Measurements from ENCODE around the gene SLIT3. TPM values are rescaled to one million over a fixed set of nuclear protein-coding genes. Genes with fewer than 3 reads are reported as not detected.

Gene SLIT3
- total and polyA plus RNA-seq, 2 experiments from 2014 or later, result 0.59 to 0.71 TPM

DNA sequence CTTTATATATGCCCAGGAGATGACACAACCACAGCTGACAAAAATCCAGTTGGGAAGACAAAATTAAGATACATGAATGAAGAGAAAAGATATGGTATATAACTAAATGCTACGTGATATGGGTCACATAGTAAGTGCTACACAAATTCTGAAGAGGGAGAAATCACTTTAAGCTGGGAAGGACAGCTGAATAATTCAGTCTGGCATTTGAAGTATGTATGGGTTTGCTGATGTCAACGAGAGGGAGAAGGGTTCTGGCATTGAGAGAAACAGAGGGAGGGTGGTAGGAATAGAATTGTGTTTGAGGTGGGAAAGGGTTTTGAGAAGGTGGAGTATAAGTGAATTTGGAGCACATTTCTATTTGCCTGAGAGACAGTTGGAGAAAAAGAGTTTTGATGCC is 6.7 kb upstream of the SLIT3 start:
- Histone ChIP-seq H3K4me2 (no peak overlapping the region), H3K79me2 (replicated peaks; ENCODE audit: insufficient read depth) (no peaks in the 10 kb centered on the region), H3K27me3 (ENCODE audit: insufficient read depth) (no peaks in the 10 kb centered on the region), H3F3A (replicated peaks; ENCODE audit: low read depth) (no peaks in the 10 kb centered on the region), H3K4me1 (ENCODE audit: insufficient read depth) (0 out of 2 replicates have a peak, but pooled peaks cover 4% of the 10 kb centered on the region), H4K20me1 (replicated peaks; ENCODE audit: insufficient read depth) (no peaks in the 10 kb centered on the region), H3K27ac (ENCODE audit: low read depth) (no peak overlapping the region), H2AFZ (no peak overlapping the region), H3K9me2 (ENCODE audit: insufficient read depth) (no peaks in the 10 kb centered on the region), H3K36me3 (ENCODE audit: insufficient read depth) (no peaks in the 10 kb centered on the region), H3K4me3 (no peak overlapping the region)
- Mint-ChIP-seq H3K27me3 (ENCODE audit: insufficient read depth, low read depth, poor library complexity) (no peaks in the 10 kb centered on the region), H3K4me3 (no peak overlapping the region), H3K27ac (no peak overlapping the region), H3K4me1 (peaks cover 4% of the 10 kb centered on the region; the same call in 2 of the 3 replicates), H3K36me3 (ENCODE audit: low read depth) (no peaks in the 10 kb centered on the region), H3K9me3 (no peaks in the 10 kb centered on the region)
- ATAC-seq (no peak), DNase-seq (ENCODE audit: low spot score) (no peak)
- TF ChIP-seq EZH2 (IDR thresholded peaks at IDR 0.05; ENCODE audit: low read depth, unreplicated experiment) (no peak), ZNF462 (CRISPR knock-in tag; IDR thresholded peaks at IDR 0.05) (no peak), ETS1 (IDR thresholded peaks at IDR 0.05) (no peak), POLR2AphosphoS5 (IDR thresholded peaks at IDR 0.05; ENCODE audit: low read depth) (no peak), ZNF331 (CRISPR knock-in tag; IDR thresholded peaks at IDR 0.05; ENCODE audit: low read depth) (no peak), CREB1 (CRISPR knock-in tag; IDR thresholded peaks at IDR 0.05; ENCODE audit: low read depth) (no peak), EZH2phosphoT487 (IDR thresholded peaks at IDR 0.05; ENCODE audit: unreplicated experiment) (no peak), JUNB (IDR thresholded peaks at IDR 0.05; ENCODE audit: unreplicated experiment) (no peak), NANOG (IDR thresholded peaks at IDR 0.05; ENCODE audit: borderline replicate concordance) (no peak), CTCF (conservative IDR thresholded peaks at IDR 0.05; ENCODE audit: low read depth in 2 of 2) (no peak), ZNF114 (CRISPR knock-in tag; IDR thresholded peaks at IDR 0.05) (no peak)
- TF ChIP-seq, protein P1, sequence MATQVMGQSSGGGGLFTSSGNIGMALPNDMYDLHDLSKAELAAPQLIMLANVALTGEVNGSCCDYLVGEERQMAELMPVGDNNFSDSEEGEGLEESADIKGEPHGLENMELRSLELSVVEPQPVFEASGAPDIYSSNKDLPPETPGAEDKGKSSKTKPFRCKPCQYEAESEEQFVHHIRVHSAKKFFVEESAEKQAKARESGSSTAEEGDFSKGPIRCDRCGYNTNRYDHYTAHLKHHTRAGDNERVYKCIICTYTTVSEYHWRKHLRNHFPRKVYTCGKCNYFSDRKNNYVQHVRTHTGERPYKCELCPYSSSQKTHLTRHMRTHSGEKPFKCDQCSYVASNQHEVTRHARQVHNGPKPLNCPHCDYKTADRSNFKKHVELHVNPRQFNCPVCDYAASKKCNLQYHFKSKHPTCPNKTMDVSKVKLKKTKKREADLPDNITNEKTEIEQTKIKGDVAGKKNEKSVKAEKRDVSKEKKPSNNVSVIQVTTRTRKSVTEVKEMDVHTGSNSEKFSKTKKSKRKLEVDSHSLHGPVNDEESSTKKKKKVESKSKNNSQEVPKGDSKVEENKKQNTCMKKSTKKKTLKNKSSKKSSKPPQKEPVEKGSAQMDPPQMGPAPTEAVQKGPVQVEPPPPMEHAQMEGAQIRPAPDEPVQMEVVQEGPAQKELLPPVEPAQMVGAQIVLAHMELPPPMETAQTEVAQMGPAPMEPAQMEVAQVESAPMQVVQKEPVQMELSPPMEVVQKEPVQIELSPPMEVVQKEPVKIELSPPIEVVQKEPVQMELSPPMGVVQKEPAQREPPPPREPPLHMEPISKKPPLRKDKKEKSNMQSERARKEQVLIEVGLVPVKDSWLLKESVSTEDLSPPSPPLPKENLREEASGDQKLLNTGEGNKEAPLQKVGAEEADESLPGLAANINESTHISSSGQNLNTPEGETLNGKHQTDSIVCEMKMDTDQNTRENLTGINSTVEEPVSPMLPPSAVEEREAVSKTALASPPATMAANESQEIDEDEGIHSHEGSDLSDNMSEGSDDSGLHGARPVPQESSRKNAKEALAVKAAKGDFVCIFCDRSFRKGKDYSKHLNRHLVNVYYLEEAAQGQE (IDR thresholded peaks at IDR 0.05; ENCODE audit: unreplicated experiment), result no peak

All from GM23338 (cell line).